ENCODE data around the gene TMEM260.
"Not testable (repeated sequence)": the region's sequence is repeated elsewhere in the genome, so short reads cannot be mapped to it uniquely, and the experiment has no call there.

Gene TMEM260

GRCh38 chr14:56666716-56667115 is 87.1 kb downstream of the TMEM260 start:
- no peak overlapping the region for H3K4me3 Mint-ChIP-seq
- no peak for DNase-seq (ENCODE audit: low spot score in 2 of 2)
- no peaks in the 10 kb centered on the region for H3K4me1 Mint-ChIP-seq
- H3K27me3 Mint-ChIP-seq = no peaks in the 10 kb centered on the region
- H3K36me3 Mint-ChIP-seq = peaks cover 8% of the 10 kb centered on the region
- H3K27ac Mint-ChIP-seq = no peak overlapping the region
- no peak for ATAC-seq (ENCODE audit: low read depth)
- peaks cover 9% of the 10 kb centered on the region for H3K9me3 Mint-ChIP-seq

GRCh38 chr14:56667290-56667689 is 87.7 kb downstream of the TMEM260 start:
- H3K4me3 Mint-ChIP-seq; H3K4me1 Mint-ChIP-seq; H3K27ac Mint-ChIP-seq; H3K36me3 Mint-ChIP-seq; DNase-seq (ENCODE audit: low spot score in 2 of 2); H3K9me3 Mint-ChIP-seq; ATAC-seq (ENCODE audit: low read depth); H3K27me3 Mint-ChIP-seq: not testable (repeated sequence)

- H3K27ac Mint-ChIP-seq = no peak overlapping the region
Measured at GRCh38 chr14:56676042-56676441, 96.4 kb downstream of the TMEM260 start.

GRCh38 chr14:56678838-56679237 is 99.2 kb downstream of the TMEM260 start:
- no peak overlapping the region for H3K27ac Mint-ChIP-seq
- no peaks in the 10 kb centered on the region for H3K27me3 Mint-ChIP-seq
- H3K9me3 Mint-ChIP-seq = peaks cover 1% of the 10 kb centered on the region
- no peak for ATAC-seq (ENCODE audit: low read depth)
- DNase-seq (ENCODE audit: low spot score in 2 of 2) = no peak
- H3K36me3 Mint-ChIP-seq = no peaks in the 10 kb centered on the region
- H3K4me3 Mint-ChIP-seq = no peak overlapping the region
- H3K4me1 Mint-ChIP-seq = no peaks in the 10 kb centered on the region

More at GRCh38 chr14:56676042-56676441, 96.4 kb downstream of the TMEM260 start:
- ATAC-seq (ENCODE audit: low read depth) = no peak
- no peaks in the 10 kb centered on the region for H3K27me3 Mint-ChIP-seq
- no peak overlapping the region for H3K4me3 Mint-ChIP-seq
- H3K4me1 Mint-ChIP-seq = no peaks in the 10 kb centered on the region
- no peaks in the 10 kb centered on the region for H3K36me3 Mint-ChIP-seq
- no peak for DNase-seq (ENCODE audit: low spot score in 2 of 2)
- H3K9me3 Mint-ChIP-seq = peaks cover 1% of the 10 kb centered on the region

GRCh38 chr14:56686416-56686815 is 106.8 kb downstream of the TMEM260 start:
- no peak for DNase-seq (ENCODE audit: low spot score in 2 of 2)
- Mint-ChIP-seq H3K27me3 (no peaks in the 10 kb centered on the region), H3K36me3 (no peaks in the 10 kb centered on the region), H3K27ac (no peak overlapping the region), H3K4me3 (no peak overlapping the region), H3K4me1 (no peaks in the 10 kb centered on the region), H3K9me3 (no peaks in the 10 kb centered on the region)
- ATAC-seq (ENCODE audit: low read depth) = no peak

- ATAC-seq (ENCODE audit: low read depth) = no peak
- Mint-ChIP-seq H3K4me3 (no peak overlapping the region), H3K27ac (no peak overlapping the region), H3K4me1 (no peaks in the 10 kb centered on the region), H3K27me3 (no peaks in the 10 kb centered on the region), H3K9me3 (no peaks in the 10 kb centered on the region), H3K36me3 (no peaks in the 10 kb centered on the region)
- DNase-seq (ENCODE audit: low spot score in 2 of 2) = no peak
Measured at GRCh38 chr14:56687123-56687522, 107.5 kb downstream of the TMEM260 start.

- no peaks in the 10 kb centered on the region for H3K36me3 Mint-ChIP-seq
Measured at GRCh38 chr14:56694609-56695008, 115.0 kb downstream of the TMEM260 start.

GRCh38 chr14:56695216-56695615 is 115.6 kb downstream of the TMEM260 start:
- H3K4me1 Mint-ChIP-seq; H3K4me3 Mint-ChIP-seq; H3K27ac Mint-ChIP-seq; H3K36me3 Mint-ChIP-seq; DNase-seq (ENCODE audit: low spot score in 2 of 2); ATAC-seq (ENCODE audit: low read depth); H3K27me3 Mint-ChIP-seq; H3K9me3 Mint-ChIP-seq: not testable (repeated sequence)

More at GRCh38 chr14:56694609-56695008, 115.0 kb downstream of the TMEM260 start:
- ATAC-seq (ENCODE audit: low read depth) (no peak), DNase-seq (ENCODE audit: low spot score in 2 of 2) (no peak)
- H3K9me3 Mint-ChIP-seq = no peaks in the 10 kb centered on the region
- no peaks in the 10 kb centered on the region for H3K4me1 Mint-ChIP-seq
- no peak overlapping the region for H3K4me3 Mint-ChIP-seq
- H3K27me3 Mint-ChIP-seq = no peaks in the 10 kb centered on the region
- H3K27ac Mint-ChIP-seq = no peak overlapping the region

Data from memory B cell (primary cell).